Measurements from ENCODE around the gene SOCS2.

DNA sequence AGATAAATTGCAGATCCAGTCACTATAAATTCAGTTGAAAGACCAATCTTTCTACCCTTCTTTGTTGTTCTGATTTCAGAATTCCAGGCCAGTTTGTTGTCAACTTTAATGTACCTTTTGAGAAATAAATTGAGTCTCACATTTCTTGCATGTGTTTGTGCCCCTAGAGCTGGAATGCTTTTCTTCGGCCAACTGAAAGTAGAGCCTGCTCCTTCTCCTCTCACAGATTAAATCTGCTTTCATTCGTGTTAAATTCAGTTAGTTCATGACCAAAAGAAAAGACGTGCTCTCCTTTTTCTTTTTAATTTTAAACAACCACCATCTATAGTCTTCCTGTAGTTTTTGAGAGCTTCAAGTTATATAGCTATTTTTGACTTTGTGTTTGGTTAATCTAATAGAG lies 22.9 kb downstream of the SOCS2 start:
- TF ChIP-seq TAF1 (IDR thresholded peaks at IDR 0.05; ENCODE audit: low read depth, low read length) (no peak), POLR2A (IDR thresholded peaks at IDR 0.05; ENCODE audit: low read depth, low read length) (no peak)

All from GM12891 (cell line).